Measurements from ENCODE around the gene UTS2R. TPM values are rescaled to one million over a fixed set of nuclear protein-coding genes. Genes with fewer than 3 reads are reported as not detected.

UTS2R gene
- polyA plus RNA-seq, 1 donor (not counting 4 experiments of a cell fraction or from before 2014, with no cell fraction given) = not detected

DNA sequence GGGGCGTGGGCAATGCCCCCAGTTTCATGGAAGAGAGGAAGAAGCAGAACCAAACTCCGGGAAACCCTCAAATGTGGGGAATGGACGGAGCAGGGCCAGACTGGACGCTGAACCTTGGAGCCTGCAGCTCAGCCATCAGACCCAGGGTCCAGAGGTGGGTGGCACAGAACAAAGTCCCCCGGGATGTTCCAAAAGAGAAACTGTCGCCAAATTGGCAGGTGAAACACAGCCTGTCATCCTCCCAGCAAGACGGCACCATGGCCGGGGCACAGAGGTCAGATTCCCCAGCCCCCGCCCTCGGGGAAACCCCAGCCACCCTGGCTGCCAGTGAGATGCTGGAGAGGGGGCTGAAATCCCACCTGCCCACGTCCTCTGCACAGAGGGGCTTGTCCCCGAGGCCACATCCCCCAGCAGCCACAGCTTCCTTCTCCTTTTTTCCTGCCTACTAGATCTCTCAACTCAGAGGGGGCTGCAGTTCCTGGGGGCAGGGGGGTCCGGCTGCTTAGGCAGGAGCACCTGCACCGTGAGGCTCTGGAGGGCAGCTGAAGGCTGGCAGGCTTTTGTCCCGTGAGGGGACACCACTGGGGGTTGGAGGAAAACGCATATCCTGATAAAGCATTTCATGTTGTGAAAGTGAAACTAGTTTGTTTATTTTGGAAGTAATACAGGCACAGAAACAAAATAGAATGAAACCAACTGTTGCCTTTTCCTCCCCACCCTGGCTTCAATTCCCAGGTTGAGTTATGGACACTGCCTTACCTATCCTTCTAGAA, 36.8 kb upstream of the UTS2R start:
- TF ChIP-seq EZH2 (IDR thresholded peaks at IDR 0.05; ENCODE audit: low read length) = no peak
- TF ChIP-seq, protein P1, sequence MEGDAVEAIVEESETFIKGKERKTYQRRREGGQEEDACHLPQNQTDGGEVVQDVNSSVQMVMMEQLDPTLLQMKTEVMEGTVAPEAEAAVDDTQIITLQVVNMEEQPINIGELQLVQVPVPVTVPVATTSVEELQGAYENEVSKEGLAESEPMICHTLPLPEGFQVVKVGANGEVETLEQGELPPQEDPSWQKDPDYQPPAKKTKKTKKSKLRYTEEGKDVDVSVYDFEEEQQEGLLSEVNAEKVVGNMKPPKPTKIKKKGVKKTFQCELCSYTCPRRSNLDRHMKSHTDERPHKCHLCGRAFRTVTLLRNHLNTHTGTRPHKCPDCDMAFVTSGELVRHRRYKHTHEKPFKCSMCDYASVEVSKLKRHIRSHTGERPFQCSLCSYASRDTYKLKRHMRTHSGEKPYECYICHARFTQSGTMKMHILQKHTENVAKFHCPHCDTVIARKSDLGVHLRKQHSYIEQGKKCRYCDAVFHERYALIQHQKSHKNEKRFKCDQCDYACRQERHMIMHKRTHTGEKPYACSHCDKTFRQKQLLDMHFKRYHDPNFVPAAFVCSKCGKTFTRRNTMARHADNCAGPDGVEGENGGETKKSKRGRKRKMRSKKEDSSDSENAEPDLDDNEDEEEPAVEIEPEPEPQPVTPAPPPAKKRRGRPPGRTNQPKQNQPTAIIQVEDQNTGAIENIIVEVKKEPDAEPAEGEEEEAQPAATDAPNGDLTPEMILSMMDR (optimal IDR thresholded peaks at IDR 0.05 in 1 of 3, IDR thresholded peaks at IDR 0.05 in 1 of 3, conservative IDR thresholded peaks at IDR 0.05 in 1 of 3; ENCODE audit: extremely low read depth in 1 of 3, insufficient read depth in 2 of 3, low read length in 3 of 3) = no peak
- H3K9me3 ChIP-seq (ENCODE audit: control insufficient read depth, low read depth, low read length) = no peaks in the 10 kb centered on the region
- dilution Hi-C loops (cut with MboI; ENCODE audit: extremely low pct_ligation_motif_present, low sequenced_read_pairs) = no loop called here
- peak overlapping the region; percentile 25 for H3K27ac ChIP-seq (ENCODE audit: control insufficient read depth, insufficient read depth, low read length)
- no peaks in the 10 kb centered on the region for H3K79me2 ChIP-seq (ENCODE audit: control insufficient read depth, insufficient read depth, low read length)
- no peaks in the 10 kb centered on the region for H3K9me1 ChIP-seq (ENCODE audit: control insufficient read depth, extremely low read depth, insufficient read depth, low read length)
- peak overlapping the region; percentile 40 for H2AFZ ChIP-seq (ENCODE audit: control insufficient read depth, low read length)
- peaks cover 19% of the 10 kb centered on the region for H3K27me3 ChIP-seq (ENCODE audit: control insufficient read depth, extremely low read depth, insufficient read depth, low read length)
- DNase-seq (ENCODE audit: low read depth, low spot score) (no peak), FAIRE-seq (peak; percentile 34)
- peak overlapping the region; percentile 28 for H3K9ac ChIP-seq (ENCODE audit: control insufficient read depth, extremely low read depth, insufficient read depth, low read length)
- peak overlapping the region in 2 of 3 experiments; percentile 63 to 66 for H3K4me3 ChIP-seq (ENCODE audit: control insufficient read depth in 2 of 3, extremely low read depth in 1 of 3, insufficient read depth in 2 of 3, low read depth in 1 of 3, low read length in 3 of 3)
- no peaks in the 10 kb centered on the region for H3K36me3 ChIP-seq (ENCODE audit: control insufficient read depth in 2 of 2, extremely low read depth in 1 of 2, insufficient read depth in 2 of 2, low read length in 2 of 2)
- peak overlapping the region; percentile 90 for H3K4me2 ChIP-seq (ENCODE audit: control insufficient read depth, extremely low read depth, insufficient read depth, low read depth, low read length)
- H3K4me1 ChIP-seq (ENCODE audit: control insufficient read depth, extremely low read depth, insufficient read depth, low read length) = peaks cover 58% of the 10 kb centered on the region
- no peaks in the 10 kb centered on the region for H4K20me1 ChIP-seq (ENCODE audit: control insufficient read depth, extremely low read depth, insufficient read depth, low read length)

DNA sequence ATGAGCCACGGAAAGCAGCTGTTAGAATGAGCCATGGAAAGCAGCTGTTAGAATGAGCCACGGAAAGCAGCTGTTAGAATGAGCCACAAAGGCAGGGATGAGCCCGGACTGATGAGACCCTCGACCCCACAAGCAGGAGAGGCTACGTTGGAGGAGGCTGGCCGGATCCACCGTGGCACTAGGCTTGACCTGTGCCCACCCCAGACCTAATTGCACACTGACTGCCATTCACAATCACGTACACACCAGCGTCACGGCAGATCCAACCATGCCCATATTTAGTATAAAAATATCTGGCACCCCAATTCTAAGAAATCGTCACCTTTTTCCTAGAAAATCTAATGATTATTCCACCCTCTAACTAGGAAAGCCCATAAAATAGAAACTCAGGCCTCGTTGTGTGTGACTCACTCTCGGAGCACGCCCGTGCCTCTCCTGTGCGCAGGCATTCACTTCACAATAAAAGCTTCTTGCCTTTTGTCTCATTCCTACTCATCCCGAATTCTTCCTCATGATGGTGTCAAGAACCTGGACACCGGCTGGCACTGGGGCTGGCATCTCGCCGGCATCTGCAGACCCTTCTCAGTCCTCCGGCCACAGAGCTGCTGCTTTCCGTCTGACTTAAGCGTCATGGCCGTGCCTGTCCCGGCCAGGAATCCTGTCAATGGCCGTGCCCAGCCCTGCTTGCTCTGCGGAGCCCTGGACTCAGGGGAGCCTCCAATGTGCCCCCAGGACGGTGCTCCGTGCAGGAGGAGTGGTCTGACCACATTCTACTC, 32.5 kb upstream of the UTS2R start:
- Histone ChIP-seq H3K27ac (ENCODE audit: control insufficient read depth, insufficient read depth, low read length) (peak overlapping the region; percentile 82), H3K9me1 (ENCODE audit: control insufficient read depth, extremely low read depth, insufficient read depth, low read length) (no peaks in the 10 kb centered on the region), H3K9me3 (ENCODE audit: control insufficient read depth, low read depth, low read length) (no peaks in the 10 kb centered on the region), H3K4me3 (ENCODE audit: control insufficient read depth in 2 of 3, extremely low read depth in 1 of 3, insufficient read depth in 2 of 3, low read depth in 1 of 3, low read length in 3 of 3) (peak overlapping the region in 2 of 3 experiments; percentile 65 to 67), H4K20me1 (ENCODE audit: control insufficient read depth, extremely low read depth, insufficient read depth, low read length) (no peaks in the 10 kb centered on the region), H3K4me2 (ENCODE audit: control insufficient read depth, extremely low read depth, insufficient read depth, low read depth, low read length) (peak overlapping the region; percentile 91), H3K9ac (ENCODE audit: control insufficient read depth, extremely low read depth, insufficient read depth, low read length) (peak overlapping the region; percentile 74), H3K79me2 (ENCODE audit: control insufficient read depth, insufficient read depth, low read length) (no peaks in the 10 kb centered on the region), H3K27me3 (ENCODE audit: control insufficient read depth, extremely low read depth, insufficient read depth, low read length) (peaks cover 11% of the 10 kb centered on the region), H2AFZ (ENCODE audit: control insufficient read depth, low read length) (peak overlapping the region; percentile 94), H3K36me3 (ENCODE audit: control insufficient read depth in 2 of 2, extremely low read depth in 1 of 2, insufficient read depth in 2 of 2, low read length in 2 of 2) (no peaks in the 10 kb centered on the region), H3K4me1 (ENCODE audit: control insufficient read depth, extremely low read depth, insufficient read depth, low read length) (peaks cover 34% of the 10 kb centered on the region)
- dilution Hi-C loops (cut with MboI; ENCODE audit: extremely low pct_ligation_motif_present, low sequenced_read_pairs) = no loop called here
- DNase-seq (ENCODE audit: low read depth, low spot score) (peak; percentile 33), FAIRE-seq (peak; percentile 89)
- TF ChIP-seq, protein P1 (optimal IDR thresholded peaks at IDR 0.05 in 1 of 3, IDR thresholded peaks at IDR 0.05 in 1 of 3, conservative IDR thresholded peaks at IDR 0.05 in 1 of 3; ENCODE audit: extremely low read depth in 1 of 3, insufficient read depth in 2 of 3, low read length in 3 of 3) = no peak
- no peak for TF ChIP-seq EZH2 (IDR thresholded peaks at IDR 0.05; ENCODE audit: low read length)
